HepG2 (cell line): ENCODE results near the gene DDRGK1. TPM values are rescaled to one million over a fixed set of nuclear protein-coding genes. Genes with fewer than 3 reads are reported as not detected.

Experiments
- ARHGAP35 ChIP-seq: sonication (generic); formaldehyde crosslinking; IDR thresholded peaks from 2 replicates; pipeline ENCODE4 v1.9.0; 2022; ENCODE audit warnings: mild to moderate bottlenecking, inconsistent platforms, moderate library complexity, missing genetic modification reagents, borderline replicate concordance
- ATAD3A ChIP-seq: sonication (generic); formaldehyde crosslinking; IDR thresholded peaks from 2 replicates; pipeline ENCODE4 v1.4.0; 2020; ENCODE audit warnings: missing genetic modification reagents
- ATM ChIP-seq: fragments of 450-650 bp; IDR thresholded peaks from 2 replicates; pipeline ENCODE4 v1.7.1; 2017; ENCODE audit warnings: mild to moderate bottlenecking, borderline replicate concordance
- CHD2 ChIP-seq: IDR thresholded peaks from 2 replicates; pipeline ENCODE4 v1.6.1; 2011; ENCODE audit warnings: low read depth, low read length, improper control_type of control experiment
- ETV5 ChIP-seq: IDR thresholded peaks from 2 replicates; pipeline ENCODE4 v1.6.1; 2018; ENCODE audit warnings: missing biosample characterization, missing genetic modification reagents, inconsistent platforms, borderline replicate concordance
- KLF13 ChIP-seq: sonication (generic); formaldehyde crosslinking; IDR thresholded peaks from 2 replicates; pipeline ENCODE4 v1.4.0; 2020; ENCODE audit warnings: mild to moderate bottlenecking, missing genetic modification reagents
- MATR3 ChIP-seq: sonication (generic); formaldehyde crosslinking; IDR thresholded peaks from 2 replicates; pipeline ENCODE4 v1.4.0; 2020; ENCODE audit warnings: missing genetic modification reagents
- NBN ChIP-seq: fragments of 450-650 bp; conservative IDR thresholded peaks from 2 replicates; pipeline ENCODE4 v1.6.1; 2017
- NCOA2 ChIP-seq: sonication (generic); formaldehyde crosslinking; IDR thresholded peaks from 2 replicates; pipeline ENCODE4 v1.8.0; 2022; ENCODE audit warnings: inconsistent platforms
- RBAK ChIP-seq: sonication (generic); formaldehyde crosslinking; IDR thresholded peaks from 2 replicates; pipeline ENCODE4 v1.5.1; 2020; ENCODE audit warnings: mild to moderate bottlenecking, missing genetic modification reagents
- RCOR2 ChIP-seq: IDR thresholded peaks from 2 replicates; pipeline ENCODE4 v1.6.1; 2016; ENCODE audit warnings: missing biosample characterization, missing genetic modification reagents
- SMARCE1 ChIP-seq: fragments of 450-650 bp; IDR thresholded peaks from 2 replicates; pipeline ENCODE4 v1.6.1; 2017; ENCODE audit warnings: borderline replicate concordance
- TFDP2 ChIP-seq: sonication (generic); formaldehyde crosslinking; IDR thresholded peaks from 2 replicates; pipeline ENCODE4 v1.4.0; 2020; ENCODE audit warnings: missing genetic modification reagents
- ZBTB2 ChIP-seq: sonication (generic); formaldehyde crosslinking; IDR thresholded peaks from 2 replicates; pipeline ENCODE4 v1.8.0; 2022; ENCODE audit warnings: low read depth, missing genetic modification reagents
- ZFAT ChIP-seq: sonication (generic); formaldehyde crosslinking; conservative IDR thresholded peaks from 2 replicates; pipeline ENCODE4 v1.8.1; 2023; ENCODE audit warnings: missing genetic modification reagents, inconsistent platforms
- ZMYM4 ChIP-seq: sonication (generic); formaldehyde crosslinking; IDR thresholded peaks from 2 replicates; pipeline ENCODE4 v1.8.1; 2023; ENCODE audit warnings: mild to moderate bottlenecking, missing genetic modification reagents
- ZNF225 ChIP-seq: sonication (generic); formaldehyde crosslinking; IDR thresholded peaks from 2 replicates; pipeline ENCODE4 v1.4.0; 2020; ENCODE audit warnings: mild to moderate bottlenecking, missing genetic modification reagents
- ZNF296 ChIP-seq: sonication (generic); formaldehyde crosslinking; conservative IDR thresholded peaks from 2 replicates; pipeline ENCODE4 v1.5.0; 2020; ENCODE audit warnings: mild to moderate bottlenecking, missing genetic modification reagents
- ZNF589 ChIP-seq: sonication (generic); formaldehyde crosslinking; conservative IDR thresholded peaks from 2 replicates; pipeline ENCODE4 v1.8.0; 2022; ENCODE audit warnings: mild to moderate bottlenecking, moderate library complexity, missing genetic modification reagents
- ZNF687 ChIP-seq: sonication (generic); formaldehyde crosslinking; IDR thresholded peaks from 2 replicates; pipeline ENCODE4 v1.5.1; 2020; ENCODE audit warnings: mild to moderate bottlenecking, missing genetic modification reagents, moderate library complexity
- ZNF788 ChIP-seq: sonication (generic); formaldehyde crosslinking; IDR thresholded peaks from 2 replicates; pipeline ENCODE4 v1.5.0; 2020; ENCODE audit warnings: mild to moderate bottlenecking, missing genetic modification reagents, borderline replicate concordance
- ZNF850 ChIP-seq: sonication (generic); formaldehyde crosslinking; conservative IDR thresholded peaks from 2 replicates; pipeline ENCODE4 v1.9.0; 2021; ENCODE audit warnings: mild to moderate bottlenecking, missing genetic modification reagents
- ZSCAN21 ChIP-seq: sonication (generic); formaldehyde crosslinking; IDR thresholded peaks from 2 replicates; pipeline ENCODE4 v1.8.0; 2022; ENCODE audit warnings: mild to moderate bottlenecking, missing genetic modification reagents, moderate library complexity, borderline replicate concordance
- polyA plus RNA-seq, 8 experiments: library from polyadenylated mRNA; depleted of rRNA in 3 of 8; stranded (reverse) in 7 of 8; unstranded in 1 of 8; fragments of >200 nt; fragmentation: Illumina TruSeq in 4 of 8; extraction: Trizol in 4 of 8; gene quantifications; 2 replicates each; pipeline versions ENCODE4 v1.2.1 to v1.2.3, GENCODE V29; 2011 to 2016; ENCODE audit warnings: low read depth in 4 of 8, missing spikeins in 1 of 8, mixed read lengths in 1 of 8; ENCODE audit not compliant: insufficient read depth in 1 of 8
- total RNA-seq, 5 experiments: library from RNA; depleted of rRNA; stranded (reverse); fragments of >200 nt; fragmentation: Illumina TruSeq; extraction: Trizol; gene quantifications; 2 replicates each; pipeline ENCODE4 v1.2.3, GENCODE V29; 2016; ENCODE audit warnings: low read depth in 1 of 5

DDRGK1 gene
- total and polyA plus RNA-seq, 2 of the 13 experiments (the other 11 are each of a cell fraction or from before 2014, with no cell fraction given): 96.7 to 149 TPM

- TF ChIP-seq ZNF788 (CRISPR knock-in tag) (peak; percentile 88; the same call in 1 of the 2 replicates), ARHGAP35 (CRISPR knock-in tag) (0 out of 2 replicates have a peak, but pooled peaks have one; percentile 72), MATR3 (CRISPR knock-in tag) (no peak), CHD2 (0 out of 2 replicates have a peak, but pooled peaks have one; percentile 12), ZNF225 (CRISPR knock-in tag) (no peak), SMARCE1 (no peak), ATM (no peak), ZNF850 (no peak), RBAK (peak; percentile 46; the same call in 1 of the 2 replicates), ETV5 (CRISPR knock-in tag) (peak; percentile 51), TFDP2 (peak; percentile 57; the same call in 1 of the 2 replicates), KLF13 (CRISPR knock-in tag) (no peak), ZSCAN21 (CRISPR knock-in tag) (no peak; the same call in 1 of the 2 replicates), RCOR2 (CRISPR knock-in tag) (peak; percentile 76; the same call in 1 of the 2 replicates), NBN (no peak), NCOA2 (peak; percentile 44; the same call in 1 of the 2 replicates), ZMYM4 (peak; percentile 87), ZNF296 (CRISPR knock-in tag) (0 out of 2 replicates have a peak, but pooled peaks have one; percentile 41), ZBTB2 (no peak), ATAD3A (no peak), ZFAT (no peak), ZNF687 (CRISPR knock-in tag) (peak; percentile 97), ZNF589 (no peak)
Observed at GRCh38 chr20:3231889-3232588, 27.6 kb upstream of the DDRGK1 start (continued).
